Measurements from ENCODE around the gene RNGTT. TPM values are rescaled to one million over a fixed set of nuclear protein-coding genes. Genes with fewer than 3 reads are reported as not detected.

Gene RNGTT
- total RNA-seq, 1 donor from 2014 or later: 23.3 TPM

- no peak for DNase-seq (ENCODE audit: low read depth, low spot score)
- Mint-ChIP-seq H3K4me3 (no peak overlapping the region), H3K9me3 (peaks cover 16% of the 10 kb centered on the region), H3K36me3 (ENCODE audit: low read depth) (peaks cover 21% of the 10 kb centered on the region), H3K27ac (ENCODE audit: unreplicated experiment) (no peak overlapping the region), H3K4me1 (no peaks in the 10 kb centered on the region), H3K27me3 (ENCODE audit: low read depth) (no peaks in the 10 kb centered on the region)
- TF ChIP-seq CTCF (conservative IDR thresholded peaks at IDR 0.05): no peak
Observed at GRCh38 chr6:88695937-88696336, 267.5 kb downstream of the RNGTT start.

- Mint-ChIP-seq H3K4me3 (no peak overlapping the region), H3K36me3 (ENCODE audit: low read depth) (peaks cover 5% of the 10 kb centered on the region), H3K27ac (ENCODE audit: unreplicated experiment) (no peak overlapping the region), H3K27me3 (ENCODE audit: low read depth) (no peaks in the 10 kb centered on the region), H3K9me3 (no peaks in the 10 kb centered on the region), H3K4me1 (no peaks in the 10 kb centered on the region)
- TF ChIP-seq CTCF (conservative IDR thresholded peaks at IDR 0.05): no peak
- DNase-seq (ENCODE audit: low read depth, low spot score): no peak
Observed at GRCh38 chr6:88683734-88684133, 279.7 kb downstream of the RNGTT start.

GRCh38 chr6:88680654-88681053, 282.8 kb downstream of the RNGTT start:
- Mint-ChIP-seq H3K4me1 (no peaks in the 10 kb centered on the region), H3K27me3 (ENCODE audit: low read depth) (no peaks in the 10 kb centered on the region), H3K9me3 (no peaks in the 10 kb centered on the region), H3K4me3 (no peak overlapping the region), H3K36me3 (ENCODE audit: low read depth) (peaks cover 6% of the 10 kb centered on the region), H3K27ac (ENCODE audit: unreplicated experiment) (no peak overlapping the region)
- no peak for TF ChIP-seq CTCF (conservative IDR thresholded peaks at IDR 0.05)
- DNase-seq (ENCODE audit: low read depth, low spot score): no peak

GRCh38 chr6:88679841-88680240, 283.6 kb downstream of the RNGTT start:
- Mint-ChIP-seq H3K27ac (ENCODE audit: unreplicated experiment) (no peak overlapping the region), H3K36me3 (ENCODE audit: low read depth) (peaks cover 6% of the 10 kb centered on the region), H3K4me1 (no peaks in the 10 kb centered on the region), H3K9me3 (no peaks in the 10 kb centered on the region), H3K27me3 (ENCODE audit: low read depth) (no peaks in the 10 kb centered on the region), H3K4me3 (no peak overlapping the region)
- DNase-seq (ENCODE audit: low read depth, low spot score): no peak
- TF ChIP-seq CTCF (conservative IDR thresholded peaks at IDR 0.05): no peak

GRCh38 chr6:88677356-88677755, 286.1 kb downstream of the RNGTT start:
- no peaks in the 10 kb centered on the region for H3K9me3 Mint-ChIP-seq
- H3K27me3 Mint-ChIP-seq (ENCODE audit: low read depth): no peaks in the 10 kb centered on the region
- no peak for DNase-seq (ENCODE audit: low read depth, low spot score)
- TF ChIP-seq CTCF (conservative IDR thresholded peaks at IDR 0.05): no peak
- no peak overlapping the region for H3K27ac Mint-ChIP-seq (ENCODE audit: unreplicated experiment)
- H3K36me3 Mint-ChIP-seq (ENCODE audit: low read depth): peaks cover 18% of the 10 kb centered on the region
- H3K4me3 Mint-ChIP-seq: no peak overlapping the region
- no peaks in the 10 kb centered on the region for H3K4me1 Mint-ChIP-seq

GRCh38 chr6:88671624-88672023, 291.8 kb downstream of the RNGTT start:
- Mint-ChIP-seq H3K4me1 (no peaks in the 10 kb centered on the region), H3K9me3 (peaks cover 19% of the 10 kb centered on the region), H3K36me3 (ENCODE audit: low read depth) (peaks cover 62% of the 10 kb centered on the region), H3K27ac (ENCODE audit: unreplicated experiment) (no peak overlapping the region), H3K27me3 (ENCODE audit: low read depth) (no peaks in the 10 kb centered on the region), H3K4me3 (no peak overlapping the region)
- no peak for TF ChIP-seq CTCF (conservative IDR thresholded peaks at IDR 0.05)
- no peak for DNase-seq (ENCODE audit: low read depth, low spot score)

Data from neural crest cell (in vitro differentiated cells).